GM21360 (cell line): ENCODE results near the gene OR52A1.
A peak's percentile ranks its signal among the peaks of the same experiment; 100 is the strongest.

Experiments used
- ATAC-seq: cut with Tn5 transposase; IDR thresholded peaks from one replicate; pipeline ENCODE4 v1.9.1; 2021; ENCODE audit warnings: mild to moderate bottlenecking, moderate library complexity; ENCODE audit not compliant: unreplicated experiment

OR52A1 gene

GRCh38 chr11:5136261-5136660, 18.3 kb downstream of the OR52A1 start:
- no peak for ATAC-seq

GRCh38 chr11:5131584-5132335, 22.8 kb downstream of the OR52A1 start:
- ATAC-seq = no peak

GRCh38 chr11:5129457-5129877, 25.1 kb downstream of the OR52A1 start:
- no peak for ATAC-seq

GRCh38 chr11:5124891-5125620, 29.5 kb downstream of the OR52A1 start:
- no peak for ATAC-seq

- peak; percentile 84 for ATAC-seq
Observed at GRCh38 chr11:5123802-5124521, 30.6 kb downstream of the OR52A1 start.

- ATAC-seq = no peak
Observed at GRCh38 chr11:5118893-5119292, 35.7 kb downstream of the OR52A1 start.

GRCh38 chr11:5117588-5117987, 37.0 kb downstream of the OR52A1 start:
- no peak for ATAC-seq

GRCh38 chr11:5115339-5115738, 39.2 kb downstream of the OR52A1 start:
- no peak for ATAC-seq

GRCh38 chr11:5107285-5107684, 47.3 kb downstream of the OR52A1 start:
- ATAC-seq = no peak

GRCh38 chr11:5103066-5103465, 51.5 kb downstream of the OR52A1 start:
- ATAC-seq = no peak

GRCh38 chr11:5102246-5102645, 52.3 kb downstream of the OR52A1 start:
- no peak for ATAC-seq

- no peak for ATAC-seq
Observed at GRCh38 chr11:5096011-5096410, 58.5 kb downstream of the OR52A1 start.
